SU-DHL-6 (cell line): ENCODE results near the gene RNF167.

Experiments
- H2AFZ ChIP-seq: fragments of 200-600 bp; sonication (generic); 2 replicates; pipeline ENCODE4 v1.6.1; 2014; ENCODE audit warnings: low read depth, mild to moderate bottlenecking, moderate library complexity, mixed read lengths, antibody characterized with exemption, low read length; ENCODE audit not compliant: severe bottlenecking
- H3F3A ChIP-seq: fragments of 200-600 bp; shearing (Covaris generic); 2 replicates; pipeline ENCODE4 v1.6.0; 2016; ENCODE audit warnings: antibody characterized with exemption, mild to moderate bottlenecking; ENCODE audit not compliant: insufficient read depth
- H3K27ac ChIP-seq: fragments of 200-600 bp; sonication (generic); 2 replicates; pipeline ENCODE4 v1.5.1; 2016; ENCODE audit warnings: low read depth, mild to moderate bottlenecking, low read length, moderate library complexity, mixed read lengths
- H3K27me3 ChIP-seq: fragments of 200-600 bp; sonication (generic), shearing (Covaris generic); 2 replicates; pipeline ENCODE4 v1.6.0; 2014; ENCODE audit warnings: mild to moderate bottlenecking, low read length
- H3K36me3 ChIP-seq: fragments of 200-600 bp; sonication (generic); 2 replicates; pipeline ENCODE4 v1.6.1; 2014; ENCODE audit warnings: mild to moderate bottlenecking, low read length, mixed read lengths
- H3K4me2 ChIP-seq: fragments of 300-600, 200-600 bp; shearing (Covaris generic), sonication (generic); 2 replicates; pipeline ENCODE4 v1.6.0; 2014; ENCODE audit warnings: low read length, low read depth, mild to moderate bottlenecking; ENCODE audit not compliant: poor library complexity, severe bottlenecking
- H3K4me3 ChIP-seq: fragments of 200-600 bp; sonication (generic); 2 replicates; pipeline ENCODE4 v1.5.1; 2014; ENCODE audit warnings: antibody characterized with exemption, low read length, mild to moderate bottlenecking, mixed read lengths; ENCODE audit not compliant: insufficient read depth, poor library complexity, severe bottlenecking
- H3K79me2 ChIP-seq: fragments of 200-600 bp; sonication (generic); 2 replicates; pipeline ENCODE4 v1.6.1; 2014; ENCODE audit warnings: mild to moderate bottlenecking, low read length, moderate library complexity; ENCODE audit not compliant: insufficient read depth
- H3K9ac ChIP-seq: fragments of 200-600 bp; sonication (generic); 2 replicates; pipeline ENCODE4 v1.7.0; 2014; ENCODE audit warnings: mild to moderate bottlenecking, low read length
- H3K9me2 ChIP-seq: fragments of 200-600 bp; sonication (generic); replicated peaks from 2 replicates; pipeline ENCODE4 v1.6.1; 2014; ENCODE audit warnings: low read length; ENCODE audit not compliant: insufficient read depth
- H3K9me3 ChIP-seq: fragments of 200-600 bp; sonication (generic); 2 replicates; pipeline ENCODE4 v1.6.1; 2014; ENCODE audit warnings: low read length, mixed read lengths; ENCODE audit not compliant: insufficient read depth
- H4K20me1 ChIP-seq: fragments of 200-600 bp; sonication (generic); 2 replicates; pipeline ENCODE4 v1.6.1; 2014; ENCODE audit warnings: low read depth, mild to moderate bottlenecking, antibody characterized with exemption, low read length, moderate library complexity, mixed read lengths
- EZH2phosphoT487 ChIP-seq: fragments of 200-600 bp; sonication (generic), shearing (Covaris generic); conservative IDR thresholded peaks from 2 replicates; pipeline ENCODE4 v1.6.1; 2018; ENCODE audit warnings: mild to moderate bottlenecking, antibody characterized with exemption, low read length, moderate library complexity, mixed read lengths
- TF ChIP-seq, protein P1 (sequence below): fragments of 200-600 bp; sonication (generic); IDR thresholded peaks from one replicate; pipeline ENCODE4 v1.5.1; 2017; ENCODE audit warnings: antibody characterized with exemption, mild to moderate bottlenecking, low read length, moderate library complexity; ENCODE audit not compliant: insufficient read depth, poor library complexity, severe bottlenecking

Gene RNF167

DNA sequence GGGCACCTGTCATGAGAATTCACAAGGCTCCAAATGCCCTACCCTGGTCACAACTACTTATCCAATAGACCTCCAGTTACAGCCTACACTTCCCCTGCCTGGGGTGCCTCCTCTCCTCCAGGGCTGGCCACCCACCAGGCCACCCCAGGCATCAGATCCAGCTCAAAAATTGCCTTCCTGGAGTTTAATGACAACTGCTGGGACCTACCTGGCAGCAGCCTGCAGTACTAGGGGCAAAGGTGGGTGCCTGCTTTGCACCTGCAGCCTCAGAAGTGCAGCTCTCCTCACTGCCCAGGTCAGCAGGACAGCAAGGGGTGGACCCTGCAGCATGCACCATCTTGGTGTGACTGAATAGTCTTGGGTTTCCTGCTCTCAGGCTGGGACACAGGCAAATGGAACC lies 4.4 kb upstream of the RNF167 start:
- TF ChIP-seq, protein P1, sequence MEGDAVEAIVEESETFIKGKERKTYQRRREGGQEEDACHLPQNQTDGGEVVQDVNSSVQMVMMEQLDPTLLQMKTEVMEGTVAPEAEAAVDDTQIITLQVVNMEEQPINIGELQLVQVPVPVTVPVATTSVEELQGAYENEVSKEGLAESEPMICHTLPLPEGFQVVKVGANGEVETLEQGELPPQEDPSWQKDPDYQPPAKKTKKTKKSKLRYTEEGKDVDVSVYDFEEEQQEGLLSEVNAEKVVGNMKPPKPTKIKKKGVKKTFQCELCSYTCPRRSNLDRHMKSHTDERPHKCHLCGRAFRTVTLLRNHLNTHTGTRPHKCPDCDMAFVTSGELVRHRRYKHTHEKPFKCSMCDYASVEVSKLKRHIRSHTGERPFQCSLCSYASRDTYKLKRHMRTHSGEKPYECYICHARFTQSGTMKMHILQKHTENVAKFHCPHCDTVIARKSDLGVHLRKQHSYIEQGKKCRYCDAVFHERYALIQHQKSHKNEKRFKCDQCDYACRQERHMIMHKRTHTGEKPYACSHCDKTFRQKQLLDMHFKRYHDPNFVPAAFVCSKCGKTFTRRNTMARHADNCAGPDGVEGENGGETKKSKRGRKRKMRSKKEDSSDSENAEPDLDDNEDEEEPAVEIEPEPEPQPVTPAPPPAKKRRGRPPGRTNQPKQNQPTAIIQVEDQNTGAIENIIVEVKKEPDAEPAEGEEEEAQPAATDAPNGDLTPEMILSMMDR = no peak
- no peak for TF ChIP-seq EZH2phosphoT487
- no peaks in the 10 kb centered on the region for H4K20me1 ChIP-seq

DNA sequence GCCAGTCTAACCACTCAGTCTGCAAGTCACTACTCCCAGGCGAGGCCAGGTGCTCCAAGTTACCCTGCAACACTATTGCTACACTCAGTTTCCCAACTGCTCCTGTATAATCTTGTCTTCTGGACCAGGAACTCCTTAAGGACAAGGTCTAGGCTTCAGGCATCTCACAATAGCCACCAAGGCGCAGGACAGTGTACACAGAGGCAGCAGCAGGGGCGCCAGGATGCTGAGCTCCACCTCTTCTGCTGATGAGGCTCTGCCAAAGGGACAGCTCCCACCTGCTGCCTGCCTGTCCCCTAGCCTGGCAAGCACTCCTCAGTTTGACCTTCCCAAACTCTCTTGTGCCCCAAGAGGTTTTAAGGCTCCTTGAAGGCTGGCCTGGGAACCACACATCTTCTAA lies 3.6 kb upstream of the RNF167 start:
- Histone ChIP-seq H4K20me1 (no peaks in the 10 kb centered on the region), H3K9ac (no peak overlapping the region), H2AFZ (no peak overlapping the region), H3K27me3 (no peaks in the 10 kb centered on the region), H3K79me2 (peaks cover 27% of the 10 kb centered on the region), H3K4me3 (no peak overlapping the region), H3K27ac (no peak overlapping the region), H3F3A (peaks cover 10% of the 10 kb centered on the region), H3K9me3 (no peaks in the 10 kb centered on the region), H3K36me3 (no peaks in the 10 kb centered on the region), H3K9me2 (no peaks in the 10 kb centered on the region), H3K4me2 (no peak overlapping the region)
- TF ChIP-seq EZH2phosphoT487 = no peak
- TF ChIP-seq, protein P1 = no peak

More for the DNA sequence above, 4.4 kb upstream of the RNF167 start:
- H3K9me3 ChIP-seq = no peaks in the 10 kb centered on the region
- H2AFZ ChIP-seq = no peak overlapping the region
- H3K9ac ChIP-seq = no peak overlapping the region
- no peak overlapping the region for H3K4me3 ChIP-seq
- peaks cover 19% of the 10 kb centered on the region for H3K79me2 ChIP-seq
- no peak overlapping the region for H3K27ac ChIP-seq
- H3K4me2 ChIP-seq = no peak overlapping the region
- H3K27me3 ChIP-seq = no peaks in the 10 kb centered on the region
- H3K36me3 ChIP-seq = no peaks in the 10 kb centered on the region
- H3K9me2 ChIP-seq = no peaks in the 10 kb centered on the region
- H3F3A ChIP-seq = 0 out of 2 replicates have a peak, but pooled peaks cover 5% of the 10 kb centered on the region

DNA sequence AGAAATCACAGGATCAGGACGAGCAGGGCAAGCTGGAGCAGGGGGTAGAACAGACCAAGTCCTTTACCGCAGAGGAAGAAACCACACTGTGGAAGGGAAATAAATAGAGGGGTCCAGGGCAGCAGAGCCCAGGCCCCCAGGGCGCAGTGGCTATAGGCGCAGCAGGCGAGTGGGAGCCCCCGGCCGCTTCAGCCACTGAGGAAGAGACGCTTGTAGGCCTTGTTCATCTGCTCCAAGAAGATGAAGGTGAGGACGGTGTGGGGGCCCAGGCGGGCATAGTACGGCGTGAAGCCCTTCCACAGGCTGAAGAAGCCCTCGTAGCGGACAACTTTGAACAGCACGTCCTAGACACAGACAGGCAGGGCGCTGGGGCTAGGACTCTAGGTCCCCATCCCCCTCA lies 2.5 kb upstream of the RNF167 start:
- no peak overlapping the region for H3K4me3 ChIP-seq

More for the DNA sequence above, 2.5 kb upstream of the RNF167 start:
- Histone ChIP-seq H3F3A (peaks cover 20% of the 10 kb centered on the region), H4K20me1 (no peaks in the 10 kb centered on the region), H3K36me3 (no peaks in the 10 kb centered on the region), H3K27me3 (no peaks in the 10 kb centered on the region), H3K4me2 (no peak overlapping the region), H3K79me2 (peaks cover 36% of the 10 kb centered on the region), H3K9ac (no peak overlapping the region), H3K9me3 (no peaks in the 10 kb centered on the region), H3K9me2 (no peaks in the 10 kb centered on the region), H3K27ac (no peak overlapping the region), H2AFZ (no peak overlapping the region)
- TF ChIP-seq EZH2phosphoT487 = no peak
- TF ChIP-seq, protein P1 = no peak
